Peyer's patch (tissue), 4 donors: ENCODE data around the gene ZNF503. TPM values are rescaled to one million over a fixed set of nuclear protein-coding genes. Genes with fewer than 3 reads are reported as not detected.

Experiments used
- DNase-seq, 3 donors: peaks; one replicate each; pipeline ENCODE4 v3.0.0-alpha.2; 2017 to 2019
- H3K27ac ChIP-seq, 4 donors: fragments of 200-600 bp; sonication (generic); one replicate each; pipeline ENCODE4 v1.5.1; 2016 to 2019
- H3K27me3 ChIP-seq, 2 donors: fragments of 200-600 bp; sonication (generic); one replicate each; pipeline ENCODE4 v1.5.1; 2019
- H3K36me3 ChIP-seq, 3 donors: fragments of 200-600 bp; sonication (generic); one replicate each; pipeline ENCODE4 v1.5.1; 2016 to 2019
- H3K4me1 ChIP-seq, 4 donors: fragments of 200-600 bp; sonication (generic); one replicate each; pipeline ENCODE4 v1.5.1; 2016 to 2019
- H3K4me3 ChIP-seq, 4 donors: fragments of 200-600 bp; sonication (generic); 1 replicate in 3 of 4; 2 replicates in 1 of 4; pipeline ENCODE4 v1.5.1; 2016 to 2019; ENCODE audit warnings: mild to moderate bottlenecking in 1 of 4
- H3K9me3 ChIP-seq, 4 donors: fragments of 200-600 bp; sonication (generic); one replicate each; pipeline ENCODE4 v1.5.1; 2016 to 2019; ENCODE audit warnings: mild to moderate bottlenecking in 1 of 4
- POLR2A ChIP-seq, 2 donors: fragments of 450-650 bp; IDR thresholded peaks; one replicate each; pipeline ENCODE4 v1.5.1; 2017; ENCODE audit warnings: antibody characterized with exemption in 2 of 2, mild to moderate bottlenecking in 2 of 2, moderate library complexity in 2 of 2
- total RNA-seq, 4 donors: library from RNA; depleted of rRNA; stranded (reverse); fragments of >200 nt; gene quantifications; one replicate each; pipeline ENCODE4 v1.1.0, GENCODE V29; 2016
- TF ChIP-seq, protein P1 (sequence below), 6 experiments: fragments of 450-650 bp in 4 of 6; fragments of 200-600 bp in 2 of 6; sonication (generic) in 1 of 6; IDR thresholded peaks; one replicate each; pipeline ENCODE4 v1.5.1; 2017 to 2019; ENCODE audit warnings: antibody characterized with exemption in 6 of 6, mild to moderate bottlenecking in 3 of 6, moderate library complexity in 1 of 6

ZNF503 gene
- total RNA-seq, 4 donors from 2014 or later: 5.2 to 9.1 (median 6.4) TPM

GRCh38 chr10:75353183-75353582 is 48.4 kb downstream of the ZNF503 start:
- H3K4me1 ChIP-seq: peaks cover 0 to 18% (median 1%) of the 10 kb centered on the region in 4 donors
- H3K9me3 ChIP-seq: peaks cover 0 to 5% (median 0%) of the 10 kb centered on the region in 4 donors
- TF ChIP-seq, protein P1, sequence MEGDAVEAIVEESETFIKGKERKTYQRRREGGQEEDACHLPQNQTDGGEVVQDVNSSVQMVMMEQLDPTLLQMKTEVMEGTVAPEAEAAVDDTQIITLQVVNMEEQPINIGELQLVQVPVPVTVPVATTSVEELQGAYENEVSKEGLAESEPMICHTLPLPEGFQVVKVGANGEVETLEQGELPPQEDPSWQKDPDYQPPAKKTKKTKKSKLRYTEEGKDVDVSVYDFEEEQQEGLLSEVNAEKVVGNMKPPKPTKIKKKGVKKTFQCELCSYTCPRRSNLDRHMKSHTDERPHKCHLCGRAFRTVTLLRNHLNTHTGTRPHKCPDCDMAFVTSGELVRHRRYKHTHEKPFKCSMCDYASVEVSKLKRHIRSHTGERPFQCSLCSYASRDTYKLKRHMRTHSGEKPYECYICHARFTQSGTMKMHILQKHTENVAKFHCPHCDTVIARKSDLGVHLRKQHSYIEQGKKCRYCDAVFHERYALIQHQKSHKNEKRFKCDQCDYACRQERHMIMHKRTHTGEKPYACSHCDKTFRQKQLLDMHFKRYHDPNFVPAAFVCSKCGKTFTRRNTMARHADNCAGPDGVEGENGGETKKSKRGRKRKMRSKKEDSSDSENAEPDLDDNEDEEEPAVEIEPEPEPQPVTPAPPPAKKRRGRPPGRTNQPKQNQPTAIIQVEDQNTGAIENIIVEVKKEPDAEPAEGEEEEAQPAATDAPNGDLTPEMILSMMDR (IDR thresholded peaks at IDR 0.05): no peak
- no peak for TF ChIP-seq POLR2A (IDR thresholded peaks at IDR 0.05)
- H3K27ac ChIP-seq: no peak overlapping the region
- no peaks in the 10 kb centered on the region for H3K36me3 ChIP-seq
- DNase-seq: no peak
- H3K27me3 ChIP-seq: no peaks in the 10 kb centered on the region
- no peak overlapping the region for H3K4me3 ChIP-seq

DNA sequence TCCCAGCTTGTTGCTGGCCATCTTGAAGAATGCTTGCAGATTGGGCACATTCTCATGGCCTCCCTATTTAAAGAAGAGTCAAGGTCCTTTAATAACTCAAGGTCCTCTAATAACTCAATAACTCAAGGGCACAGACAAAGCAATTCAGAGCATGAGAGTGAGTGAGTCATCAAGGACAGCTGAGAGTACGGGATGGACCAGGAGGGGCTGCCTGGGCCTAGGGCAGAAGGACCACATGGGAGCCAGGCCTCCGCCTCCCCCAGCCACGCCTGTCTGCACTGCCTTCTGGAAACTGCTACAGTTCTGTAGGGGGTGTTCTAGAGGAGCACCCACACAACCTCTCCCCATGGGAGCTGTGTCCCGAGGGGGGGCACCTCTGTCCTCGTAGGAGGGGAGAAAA is 48.9 kb downstream of the ZNF503 start:
- TF ChIP-seq, protein P1 (IDR thresholded peaks at IDR 0.05): no peak
- no peak for TF ChIP-seq POLR2A (IDR thresholded peaks at IDR 0.05)
- peak in 1 of 3 donors; percentile 53 for DNase-seq

GRCh38 chr10:75351637-75352036 is 49.9 kb downstream of the ZNF503 start:
- DNase-seq: no peak
- Histone ChIP-seq H3K27ac (no peak overlapping the region), H3K27me3 (no peaks in the 10 kb centered on the region), H3K4me1 (peaks cover 0 to 10% (median 1%) of the 10 kb centered on the region in 4 donors), H3K4me3 (no peak overlapping the region), H3K36me3 (no peaks in the 10 kb centered on the region), H3K9me3 (peaks cover 0 to 5% (median 0%) of the 10 kb centered on the region in 4 donors)
- TF ChIP-seq, protein P1 (IDR thresholded peaks at IDR 0.05): no peak
- no peak for TF ChIP-seq POLR2A (IDR thresholded peaks at IDR 0.05)

More for the DNA sequence above, 48.9 kb downstream of the ZNF503 start:
- no peaks in the 10 kb centered on the region for H3K27me3 ChIP-seq
- H3K9me3 ChIP-seq: peaks cover 0 to 5% (median 0%) of the 10 kb centered on the region in 4 donors
- H3K27ac ChIP-seq: no peak overlapping the region
- no peak overlapping the region for H3K4me3 ChIP-seq
- no peaks in the 10 kb centered on the region for H3K36me3 ChIP-seq
- peaks cover 0 to 15% (median 1%) of the 10 kb centered on the region in 4 donors for H3K4me1 ChIP-seq

GRCh38 chr10:75350791-75351190 is 50.8 kb downstream of the ZNF503 start:
- TF ChIP-seq, protein P1 (IDR thresholded peaks at IDR 0.05): peak in 1 of 6 experiments; percentile 10
- no peak for TF ChIP-seq POLR2A (IDR thresholded peaks at IDR 0.05)
- H3K9me3 ChIP-seq: peaks cover 0 to 2% (median 0%) of the 10 kb centered on the region in 4 donors
- peaks cover 0 to 10% (median 1%) of the 10 kb centered on the region in 4 donors for H3K4me1 ChIP-seq
- H3K4me3 ChIP-seq: no peak overlapping the region
- H3K36me3 ChIP-seq: no peaks in the 10 kb centered on the region
- DNase-seq: no peak
- no peak overlapping the region for H3K27ac ChIP-seq
- H3K27me3 ChIP-seq: no peaks in the 10 kb centered on the region

Other genes starting within 250 kb of the ZNF503 start
- 100 to 1,000 TPM; 118 to 152 (median 138) TPM for gene VDAC2, start 191.0 kb downstream of the ZNF503 start, total RNA-seq
- 100 to 1,000 TPM in 3 of 4 donors, 10 to 100 TPM in 1; 86.6 to 205 (median 147) TPM for gene COMTD1, start 165.8 kb downstream of the ZNF503 start, total RNA-seq
- 10 to 100 TPM in 1 of 4 donors, 1 to 10 TPM in 3; 1.4 to 23.1 (median 3.6) TPM for gene LRMDA, start 29.9 kb upstream of the ZNF503 start, total RNA-seq